Umbilical cord (tissue), 2 donors: ENCODE data around the gene CDK4. TPM values are rescaled to one million over a fixed set of nuclear protein-coding genes. Genes with fewer than 3 reads are reported as not detected.

Experiments
- DNase-seq: peaks from one replicate; pipeline ENCODE4 v3.0.0-alpha.2; 2015; ENCODE audit warnings: low spot score
- total RNA-seq: library from RNA; depleted of rRNA; stranded (reverse); fragments of >200 nt; gene quantifications from one replicate; pipeline ENCODE4 v1.2.3, GENCODE V29; 2014; ENCODE audit warnings: low replicate concordance; ENCODE audit not compliant: insufficient read depth

Gene CDK4
- total RNA-seq, 1 donor from 2014 or later, result 62.1 TPM

DNA sequence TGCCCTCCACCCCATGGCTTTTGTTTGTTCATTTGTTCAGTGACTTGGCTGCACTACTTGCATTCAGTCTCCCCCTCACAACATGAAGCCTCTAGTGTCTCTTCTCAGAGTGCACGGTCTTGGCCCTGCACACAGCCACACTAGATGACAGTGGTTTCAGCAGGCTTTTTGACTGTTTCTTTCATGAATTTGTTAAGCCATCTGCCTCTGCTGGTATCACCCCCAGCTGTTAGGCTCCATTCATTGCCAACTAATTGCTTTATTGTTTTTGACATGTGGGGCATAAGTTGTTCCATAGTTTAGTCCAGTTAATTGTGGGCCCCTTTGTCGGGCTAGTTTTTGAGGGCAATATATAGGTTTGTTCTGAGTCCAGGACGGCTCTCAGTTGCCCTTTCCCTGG lies 39.4 kb downstream of the CDK4 start:
- DNase-seq, result no peak

DNA sequence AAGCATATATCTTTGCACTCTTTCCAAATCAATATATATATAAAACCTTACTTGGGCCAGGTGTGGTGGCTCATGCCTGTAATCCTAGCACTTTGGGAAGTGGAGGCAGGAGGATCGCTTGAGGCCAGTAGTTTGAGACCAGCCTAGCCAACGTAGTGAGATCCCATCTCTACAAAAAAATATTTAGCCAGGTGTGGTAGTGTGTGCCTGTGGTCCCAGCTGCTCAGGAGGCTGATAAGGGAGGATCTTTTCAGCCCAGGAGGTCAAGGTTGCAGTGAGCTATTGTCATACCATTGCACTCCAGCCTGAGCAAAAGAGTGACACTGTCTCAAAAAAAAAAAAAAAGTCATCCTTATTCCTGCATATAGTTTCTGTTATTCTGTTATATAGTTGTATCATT lies 43.8 kb downstream of the CDK4 start:
- DNase-seq, result no peak

DNA sequence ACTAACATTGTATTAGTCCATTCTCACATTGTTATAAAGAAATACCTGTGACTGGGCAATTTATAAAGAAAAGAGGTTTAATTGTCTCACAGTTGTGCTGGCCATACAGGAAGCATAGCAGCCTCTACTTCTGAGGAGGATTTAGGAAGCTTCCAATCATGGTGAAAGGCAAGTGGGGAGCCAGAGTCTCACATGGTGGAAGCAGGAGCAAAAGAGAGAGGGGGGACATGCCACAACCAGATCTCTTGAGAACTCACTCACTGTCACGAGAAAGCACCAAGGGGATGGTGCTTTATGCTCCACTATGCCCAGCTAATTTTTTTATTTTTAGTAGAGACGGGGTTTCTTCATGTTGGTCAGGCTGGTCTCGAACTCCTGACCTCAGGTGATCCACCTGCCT lies 44.9 kb downstream of the CDK4 start:
- DNase-seq, result no peak

DNA sequence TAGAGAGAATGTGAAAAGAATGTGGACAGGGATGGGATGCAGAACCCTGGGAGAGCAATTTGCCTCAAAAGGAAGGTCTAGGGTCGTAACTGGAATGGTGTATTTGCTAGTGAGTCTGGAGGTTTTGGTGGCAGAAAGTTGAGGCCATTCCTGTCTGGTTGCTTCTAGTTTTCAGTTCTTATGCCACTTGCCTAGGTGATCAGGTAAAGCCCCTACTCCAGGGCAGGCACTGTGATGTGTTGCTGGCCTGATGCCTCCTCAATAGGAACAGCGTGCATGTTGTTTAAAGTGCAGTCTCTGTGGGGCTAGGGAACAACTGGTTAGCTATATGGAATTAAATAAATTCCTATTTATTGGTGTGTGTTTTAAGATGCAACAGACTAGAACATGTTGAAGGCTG lies 51.8 kb downstream of the CDK4 start:
- no peak for DNase-seq

DNA sequence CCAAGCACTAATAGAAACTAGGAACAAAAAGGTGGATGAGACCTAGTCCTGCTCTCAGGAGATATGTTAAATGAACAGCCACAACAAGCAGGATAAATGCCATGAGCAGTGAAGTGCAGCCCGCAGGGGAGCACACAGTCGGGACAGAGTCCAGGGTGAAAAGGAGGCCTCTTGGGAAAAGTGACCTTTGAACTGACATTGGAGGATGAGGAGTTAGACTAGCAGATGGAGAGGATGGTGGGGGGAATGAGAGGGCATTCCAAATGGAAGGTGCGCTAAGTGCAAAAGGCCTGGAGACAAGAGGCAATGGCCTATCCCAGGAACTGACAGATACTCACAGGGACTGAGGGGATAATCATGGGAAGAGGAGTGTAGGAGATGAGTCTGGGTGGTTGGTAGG lies 53.7 kb downstream of the CDK4 start:
- DNase-seq, result no peak

Other genes starting within 250 kb of the CDK4 start
- gene DDIT3, start 231.8 kb downstream of the CDK4 start, total RNA-seq, result 20.7 TPM
- 1.9 TPM for gene MBD6, start 229.5 kb downstream of the CDK4 start, total RNA-seq
- 64.0 TPM for gene DCTN2, start 205.1 kb downstream of the CDK4 start, total RNA-seq
- gene KIF5A, start 202.3 kb downstream of the CDK4 start, total RNA-seq, result 2.2 TPM
- gene PIP4K2C, start 161.1 kb downstream of the CDK4 start, total RNA-seq, result 12.5 TPM
- gene DTX3, start 147.5 kb downstream of the CDK4 start, total RNA-seq, result 17.6 TPM
- 101 TPM for gene ARHGEF25, start 140.9 kb downstream of the CDK4 start, total RNA-seq
- gene B4GALNT1, start 119.1 kb downstream of the CDK4 start, total RNA-seq, result 1.4 TPM
- gene OS9, start 58.2 kb downstream of the CDK4 start, total RNA-seq, result 150 TPM
- 1.4 TPM for gene AGAP2, start 13.6 kb downstream of the CDK4 start, total RNA-seq
- gene TSPAN31, start 7.3 kb downstream of the CDK4 start, total RNA-seq, result 50.1 TPM
- gene MARCHF9, start 2.8 kb upstream of the CDK4 start, total RNA-seq, result 7.7 TPM
- gene CYP27B1, start 14.8 kb upstream of the CDK4 start, total RNA-seq, result not detected
- not detected for gene METTL1, start 19.8 kb upstream of the CDK4 start, total RNA-seq
- gene EEF1AKMT3, start 20.3 kb upstream of the CDK4 start, total RNA-seq, result 1.4 TPM
- gene TSFM, start 30.5 kb upstream of the CDK4 start, total RNA-seq, result 7.0 TPM
- gene AVIL, start 66.4 kb upstream of the CDK4 start, total RNA-seq, result 7.0 TPM
- gene CTDSP2, start 94.4 kb upstream of the CDK4 start, total RNA-seq, result 68.4 TPM
- 36.1 TPM for gene ATP23, start 189.3 kb upstream of the CDK4 start, total RNA-seq